Endothelial cell of umbilical vein (primary cell): Measurements from ENCODE around the gene C1QTNF7. TPM values are rescaled to one million over a fixed set of nuclear protein-coding genes. Genes with fewer than 3 reads are reported as not detected.

Source experiments
- BruUV-seq: library from RNA; stranded (reverse); fragments of 400-500 nt; replicated peaks from 2 replicates; lab custom pipeline; 2021; lab: Mats Ljungman, UMichigan
- CTCF ChIA-PET: fragments of 300-600, 350-600 bp; sonication (Branson Sonifier 250); formaldehyde crosslinking; loops from one replicate; lab custom pipeline; 2021; ENCODE audit warnings: antibody characterized with exemption, inconsistent platforms; lab: Charles Lee
- POLR2A ChIA-PET: fragments of 300-600, 350-600 bp; sonication (Branson Sonifier 250); formaldehyde crosslinking; loops from one replicate; lab custom pipeline; 2021; ENCODE audit warnings: antibody characterized with exemption, inconsistent platforms; lab: Charles Lee
- DNase-seq: peaks from one replicate; pipeline ENCODE4 v3.0.0-alpha.2; 2011; ENCODE audit warnings: low read depth, low spot score
- FAIRE-seq: peaks from 2 replicates; lab custom pipeline; 2011; peaks lifted over from hg19 to GRCh38; lab: Jason Lieb, UNC
- H2AFZ ChIP-seq: 2 replicates; pipeline ENCODE4 v1.6.0; 2012; ENCODE audit warnings: low read depth, low read length, control low read depth, inconsistent platforms
- H3K27ac ChIP-seq: 2 replicates; pipeline ENCODE4 v1.5.1; 2011; ENCODE audit warnings: low read depth, mild to moderate bottlenecking, control low read depth, low read length, moderate library complexity; ENCODE audit not compliant: insufficient read depth
- H3K27me3 ChIP-seq, 2 experiments: 2 replicates each; pipeline versions ENCODE4 v1.6.0 to v1.6.1; 2011; ENCODE audit warnings: low read length in 2 of 2, mixed read lengths in 1 of 2; ENCODE audit not compliant: control insufficient read depth in 2 of 2, insufficient read depth in 2 of 2
- H3K36me3 ChIP-seq, 2 experiments: 2 replicates in 1 of 2; 3 replicates in 1 of 2; pipeline ENCODE4 v1.5.1; 2011; ENCODE audit warnings: low read length in 2 of 2, mild to moderate bottlenecking in 1 of 2, moderate library complexity in 1 of 2; ENCODE audit not compliant: control insufficient read depth in 2 of 2, insufficient read depth in 2 of 2; ENCODE audit errors: extremely low read depth in 1 of 2
- H3K4me1 ChIP-seq: 3 replicates; pipeline ENCODE4 v1.5.1; 2011; ENCODE audit warnings: mild to moderate bottlenecking, low read length; ENCODE audit not compliant: control insufficient read depth, insufficient read depth; ENCODE audit errors: extremely low read depth
- H3K4me2 ChIP-seq: 2 replicates; pipeline ENCODE4 v1.6.1; 2011; ENCODE audit warnings: low read length, control low read depth, mixed read lengths; ENCODE audit not compliant: insufficient read depth
- H3K4me3 ChIP-seq, 3 experiments: fragments of 200-600 bp in 1 of 3; sonication (generic), shearing (Covaris generic) in 1 of 3; replicated peaks in 1 of 3; 2 replicates each; pipeline ENCODE4 v1.5.1; 2011 to 2016; ENCODE audit warnings: control low read depth in 3 of 3, low read length in 3 of 3, mild to moderate bottlenecking in 2 of 3, inconsistent platforms in 1 of 3, low read depth in 1 of 3, moderate library complexity in 1 of 3; ENCODE audit not compliant: insufficient read depth in 1 of 3
- H3K79me2 ChIP-seq: 2 replicates; pipeline ENCODE4 v1.6.0; 2012; ENCODE audit warnings: low read length, inconsistent platforms; ENCODE audit not compliant: control insufficient read depth, insufficient read depth
- H3K9ac ChIP-seq: replicated peaks from 2 replicates; pipeline ENCODE3; 2011; ENCODE audit warnings: low read length, control low read depth; ENCODE audit not compliant: insufficient read depth; ENCODE audit errors: extremely low read depth
- H3K9me1 ChIP-seq: replicated peaks from 3 replicates; pipeline ENCODE4 v1.6.0; 2011; ENCODE audit warnings: mild to moderate bottlenecking, low read length; ENCODE audit not compliant: control insufficient read depth, insufficient read depth; ENCODE audit errors: extremely low read depth
- H3K9me3 ChIP-seq: replicated peaks from 2 replicates; pipeline ENCODE4 v1.5.1; 2012; ENCODE audit warnings: low read length, inconsistent platforms; ENCODE audit not compliant: control insufficient read depth, insufficient read depth
- H4K20me1 ChIP-seq: replicated peaks from 2 replicates; pipeline ENCODE3; 2011; ENCODE audit warnings: mild to moderate bottlenecking, low read length; ENCODE audit not compliant: control insufficient read depth, insufficient read depth; ENCODE audit errors: extremely low read depth
- EZH2 ChIP-seq: IDR thresholded peaks from 2 replicates; pipeline ENCODE4 v1.6.1; 2012; ENCODE audit warnings: borderline replicate concordance, low read depth, mild to moderate bottlenecking, moderate library complexity, low read length, inconsistent platforms; ENCODE audit not compliant: severe bottlenecking
- FOS ChIP-seq: IDR thresholded peaks from 2 replicates; pipeline ENCODE4 v1.6.1; 2011; ENCODE audit warnings: mild to moderate bottlenecking, low read length, moderate library complexity, borderline replicate concordance; ENCODE audit not compliant: insufficient read depth
- GATA2 ChIP-seq: IDR thresholded peaks from 2 replicates; pipeline ENCODE4 v1.7.0; 2011; ENCODE audit warnings: low read depth, mild to moderate bottlenecking, moderate library complexity, mixed read lengths, low read length; ENCODE audit not compliant: insufficient read length, insufficient read depth
- JUN ChIP-seq: IDR thresholded peaks from 2 replicates; pipeline ENCODE4 v1.6.1; 2011; ENCODE audit warnings: borderline replicate concordance, low read depth; ENCODE audit not compliant: insufficient read length, insufficient read depth
- MYC ChIP-seq: IDR thresholded peaks from one replicate; pipeline ENCODE4 v1.6.1; 2011; ENCODE audit warnings: mild to moderate bottlenecking, low read depth, low read length
- POLR2A ChIP-seq: IDR thresholded peaks from 2 replicates; pipeline ENCODE4 v1.6.1; 2012; ENCODE audit warnings: low read depth, mild to moderate bottlenecking, control low read depth, low read length
- POLR2AphosphoS5 ChIP-seq: IDR thresholded peaks from 2 replicates; pipeline ENCODE4 v1.6.1; 2012; ENCODE audit warnings: low read depth, mild to moderate bottlenecking, control low read depth, low read length, moderate library complexity; ENCODE audit not compliant: insufficient read depth
- dilution Hi-C: fragments of 300-500 bp; cut with MboI; formaldehyde crosslinking; loops from one replicate; pipeline ENCODE4 v1.15.0; 2019; ENCODE audit warnings: low sequenced_read_pairs; ENCODE audit not compliant: extremely low pct_ligation_motif_present
- intact Hi-C: fragments of 100-400 bp; cut with micrococcal nuclease; formaldehyde crosslinking; loops from one replicate; pipeline ENCODE4 v1.10.0; 2022
- polyA plus RNA-seq, 4 experiments: library from polyadenylated mRNA; depleted of rRNA in 3 of 4; stranded (reverse) in 3 of 4; unstranded in 1 of 4; fragments of >200 nt; gene quantifications; 2 replicates each; pipeline versions ENCODE4 v1.2.1 to v1.2.3, GENCODE V29; 2011 to 2012; ENCODE audit warnings: missing spikeins in 1 of 4
- total RNA-seq: library from RNA; stranded (reverse); gene quantifications from 2 replicates; pipeline ENCODE4 v1.2.3, GENCODE V29; 2021
- TF ChIP-seq, protein P1 (sequence below): IDR thresholded peaks from 2 replicates; pipeline ENCODE4 v1.6.1; 2011; ENCODE audit not compliant: insufficient read depth, insufficient read length
- TF ChIP-seq, protein P2 (sequence below), 2 donors: IDR thresholded peaks; 1 replicate in 1 of 2; 2 replicates in 1 of 2; pipeline ENCODE4 v1.5.1; 2011; ENCODE audit warnings: low read length in 2 of 2, mild to moderate bottlenecking in 2 of 2, moderate library complexity in 2 of 2, control low read depth in 1 of 2, inconsistent platforms in 1 of 2, low read depth in 1 of 2; ENCODE audit not compliant: insufficient read depth in 1 of 2; ENCODE audit errors: extremely low read depth in 1 of 2

The C1QTNF7 gene
- total and polyA plus RNA-seq, 2 donors (not counting 3 experiments of a cell fraction or from before 2014, with no cell fraction given): not detected

DNA sequence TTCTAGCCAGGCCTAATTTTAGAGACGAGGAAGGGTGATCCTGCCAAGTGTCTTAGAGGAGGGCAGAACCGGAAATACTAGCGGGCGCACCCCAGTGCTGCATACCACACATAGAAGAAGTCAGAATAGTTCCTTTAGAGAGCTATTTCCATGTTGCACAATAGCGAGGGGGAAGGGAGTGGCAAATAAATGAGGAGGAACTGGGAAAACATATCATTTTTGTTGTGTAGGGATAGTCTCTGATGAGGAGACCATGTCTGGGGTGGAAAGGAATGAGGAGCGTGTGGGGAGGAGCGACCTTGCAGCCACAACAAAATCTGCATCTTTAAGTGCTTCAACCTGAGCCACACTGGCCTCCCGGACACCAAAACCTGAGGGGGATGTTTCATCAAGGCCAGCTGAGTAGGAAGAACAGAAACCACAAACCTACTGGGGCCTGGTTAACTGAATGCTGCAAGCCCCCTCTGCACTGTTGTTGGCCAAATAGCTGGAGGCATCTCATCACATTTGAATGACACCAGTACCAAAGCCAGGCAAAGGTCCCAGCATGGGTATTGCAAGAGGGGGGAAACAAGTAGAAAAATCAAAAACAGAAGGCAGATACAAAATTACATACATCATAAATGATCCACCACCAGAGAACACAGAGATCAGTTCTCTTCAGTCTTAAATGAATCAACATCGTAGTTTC is 26.7 kb upstream of the C1QTNF7 start:
- no peak overlapping the region for H3K4me3 ChIP-seq

More for the DNA sequence above, 26.7 kb upstream of the C1QTNF7 start:
- ChIA-PET CTCF (interaction anchor here (1.0 kb wide), 1 partner anchor 1747 kb away, joined by 3 read pairs; no protein-coding TSS in a partner anchor), POLR2A (no interaction called here)
- dilution Hi-C loops: no loop called here
- TF ChIP-seq POLR2A (no peak), GATA2 (no peak), JUN (no peak), FOS (no peak), EZH2 (no peak), POLR2AphosphoS5 (no peak), MYC (no peak)
- TF ChIP-seq, protein P1, sequence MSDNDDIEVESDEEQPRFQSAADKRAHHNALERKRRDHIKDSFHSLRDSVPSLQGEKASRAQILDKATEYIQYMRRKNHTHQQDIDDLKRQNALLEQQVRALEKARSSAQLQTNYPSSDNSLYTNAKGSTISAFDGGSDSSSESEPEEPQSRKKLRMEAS: no peak
- TF ChIP-seq, protein P2, sequence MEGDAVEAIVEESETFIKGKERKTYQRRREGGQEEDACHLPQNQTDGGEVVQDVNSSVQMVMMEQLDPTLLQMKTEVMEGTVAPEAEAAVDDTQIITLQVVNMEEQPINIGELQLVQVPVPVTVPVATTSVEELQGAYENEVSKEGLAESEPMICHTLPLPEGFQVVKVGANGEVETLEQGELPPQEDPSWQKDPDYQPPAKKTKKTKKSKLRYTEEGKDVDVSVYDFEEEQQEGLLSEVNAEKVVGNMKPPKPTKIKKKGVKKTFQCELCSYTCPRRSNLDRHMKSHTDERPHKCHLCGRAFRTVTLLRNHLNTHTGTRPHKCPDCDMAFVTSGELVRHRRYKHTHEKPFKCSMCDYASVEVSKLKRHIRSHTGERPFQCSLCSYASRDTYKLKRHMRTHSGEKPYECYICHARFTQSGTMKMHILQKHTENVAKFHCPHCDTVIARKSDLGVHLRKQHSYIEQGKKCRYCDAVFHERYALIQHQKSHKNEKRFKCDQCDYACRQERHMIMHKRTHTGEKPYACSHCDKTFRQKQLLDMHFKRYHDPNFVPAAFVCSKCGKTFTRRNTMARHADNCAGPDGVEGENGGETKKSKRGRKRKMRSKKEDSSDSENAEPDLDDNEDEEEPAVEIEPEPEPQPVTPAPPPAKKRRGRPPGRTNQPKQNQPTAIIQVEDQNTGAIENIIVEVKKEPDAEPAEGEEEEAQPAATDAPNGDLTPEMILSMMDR (IDR thresholded peaks at IDR 0.05; ENCODE audit: extremely low read depth in 1 of 2, insufficient read depth in 1 of 2, low read depth in 1 of 2, low read length in 2 of 2): no peak
- no peaks in the 10 kb centered on the region for H4K20me1 ChIP-seq
- H3K9me1 ChIP-seq: no peaks in the 10 kb centered on the region
- no peaks in the 10 kb centered on the region for H3K9me3 ChIP-seq
- FAIRE-seq (no peak), DNase-seq (no peak)
- no peak overlapping the region for H3K4me2 ChIP-seq
- no peaks in the 10 kb centered on the region for H3K4me1 ChIP-seq
- H2AFZ ChIP-seq: no peak overlapping the region
- H3K79me2 ChIP-seq: no peaks in the 10 kb centered on the region
- no peak overlapping the region for H3K9ac ChIP-seq
- no TSS peak for BruUV-seq
- no peaks in the 10 kb centered on the region for H3K27me3 ChIP-seq
- H3K27ac ChIP-seq: no peak overlapping the region
- no peaks in the 10 kb centered on the region for H3K36me3 ChIP-seq
- intact Hi-C loops: no loop called here
